OCI-LY7 (cell line): ENCODE data around the gene KCNT1.

ENCODE experiments used
- EZH2phosphoT487 ChIP-seq: fragments of 200-600 bp; sonication (generic); IDR thresholded peaks from 2 replicates; pipeline ENCODE4 v1.6.1; 2018; ENCODE audit warnings: low read depth, borderline replicate concordance, mild to moderate bottlenecking, mixed run types, antibody characterized with exemption, low read length, moderate library complexity, mixed read lengths
- TF ChIP-seq, protein P1 (sequence below): fragments of 200-600 bp; sonication (generic); conservative IDR thresholded peaks from 2 replicates; pipeline ENCODE4 v1.5.1; 2014; ENCODE audit warnings: mild to moderate bottlenecking, antibody characterized with exemption, low read length, moderate library complexity, mixed read lengths

GRCh38 chr9:135747311-135747710, 45.3 kb downstream of the KCNT1 start:
- TF ChIP-seq, protein P1, sequence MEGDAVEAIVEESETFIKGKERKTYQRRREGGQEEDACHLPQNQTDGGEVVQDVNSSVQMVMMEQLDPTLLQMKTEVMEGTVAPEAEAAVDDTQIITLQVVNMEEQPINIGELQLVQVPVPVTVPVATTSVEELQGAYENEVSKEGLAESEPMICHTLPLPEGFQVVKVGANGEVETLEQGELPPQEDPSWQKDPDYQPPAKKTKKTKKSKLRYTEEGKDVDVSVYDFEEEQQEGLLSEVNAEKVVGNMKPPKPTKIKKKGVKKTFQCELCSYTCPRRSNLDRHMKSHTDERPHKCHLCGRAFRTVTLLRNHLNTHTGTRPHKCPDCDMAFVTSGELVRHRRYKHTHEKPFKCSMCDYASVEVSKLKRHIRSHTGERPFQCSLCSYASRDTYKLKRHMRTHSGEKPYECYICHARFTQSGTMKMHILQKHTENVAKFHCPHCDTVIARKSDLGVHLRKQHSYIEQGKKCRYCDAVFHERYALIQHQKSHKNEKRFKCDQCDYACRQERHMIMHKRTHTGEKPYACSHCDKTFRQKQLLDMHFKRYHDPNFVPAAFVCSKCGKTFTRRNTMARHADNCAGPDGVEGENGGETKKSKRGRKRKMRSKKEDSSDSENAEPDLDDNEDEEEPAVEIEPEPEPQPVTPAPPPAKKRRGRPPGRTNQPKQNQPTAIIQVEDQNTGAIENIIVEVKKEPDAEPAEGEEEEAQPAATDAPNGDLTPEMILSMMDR = no peak
- no peak for TF ChIP-seq EZH2phosphoT487
